ENCODE measurements around the gene PRKN. TPM values are rescaled to one million over a fixed set of nuclear protein-coding genes. Genes with fewer than 3 reads are reported as not detected.

PRKN gene
- total and polyA plus RNA-seq, 2 donors (not counting 3 experiments of a cell fraction or from before 2014, with no cell fraction given): 0.06 TPM; not detected in 1

GRCh38 chr6:161636882-161637430 lies 1090.6 kb downstream of the PRKN start:
- POLR2A ChIA-PET: no interaction called here
- FAIRE-seq (no peak), DNase-seq (ENCODE audit: low read depth, low spot score) (no peak)
- no peaks in the 10 kb centered on the region for H4K20me1 ChIP-seq (replicated peaks; ENCODE audit: control insufficient read depth, extremely low read depth, insufficient read depth, low read length)
- H3K9me1 ChIP-seq (replicated peaks; ENCODE audit: control insufficient read depth, extremely low read depth, insufficient read depth, low read length): no peaks in the 10 kb centered on the region
- H3K9me3 ChIP-seq (replicated peaks; ENCODE audit: control insufficient read depth, insufficient read depth, low read length): no peaks in the 10 kb centered on the region
- no TSS peak for BruUV-seq (replicated peaks)
- H3K27ac ChIP-seq (ENCODE audit: insufficient read depth, low read depth, low read length): no peak overlapping the region
- H3K4me1 ChIP-seq (ENCODE audit: control insufficient read depth, extremely low read depth, insufficient read depth, low read length): no peaks in the 10 kb centered on the region
- no peak overlapping the region for H3K9ac ChIP-seq (replicated peaks; ENCODE audit: extremely low read depth, insufficient read depth, low read length)
- dilution Hi-C loops (cut with MboI; ENCODE audit: extremely low pct_ligation_motif_present, low sequenced_read_pairs) (no loop called here), intact Hi-C loops (cut with micrococcal nuclease) (no loop called here)
- H3K27me3 ChIP-seq (ENCODE audit: control insufficient read depth in 2 of 2, insufficient read depth in 2 of 2, low read length in 2 of 2): no peaks in the 10 kb centered on the region
- no peaks in the 10 kb centered on the region for H3K36me3 ChIP-seq (ENCODE audit: control insufficient read depth in 2 of 2, extremely low read depth in 1 of 2, insufficient read depth in 2 of 2, low read length in 2 of 2)
- no peak overlapping the region for H2AFZ ChIP-seq (ENCODE audit: low read depth, low read length)
- no peak overlapping the region for H3K4me3 ChIP-seq (replicated peaks in 1 of 3; ENCODE audit: insufficient read depth in 1 of 3, low read depth in 1 of 3, low read length in 3 of 3)
- H3K79me2 ChIP-seq (ENCODE audit: control insufficient read depth, insufficient read depth, low read length): no peaks in the 10 kb centered on the region
- TF ChIP-seq POLR2AphosphoS5 (IDR thresholded peaks at IDR 0.05; ENCODE audit: insufficient read depth, low read depth, low read length) (no peak), POLR2A (IDR thresholded peaks at IDR 0.05; ENCODE audit: low read depth, low read length) (no peak), MAX (IDR thresholded peaks at IDR 0.05; ENCODE audit: insufficient read depth, insufficient read length) (no peak), MYC (IDR thresholded peaks at IDR 0.05; ENCODE audit: low read depth, low read length) (no peak), CTCF (IDR thresholded peaks at IDR 0.05; ENCODE audit: extremely low read depth in 1 of 2, insufficient read depth in 1 of 2, low read depth in 1 of 2, low read length in 2 of 2) (no peak), GATA2 (IDR thresholded peaks at IDR 0.05; ENCODE audit: insufficient read depth, insufficient read length, low read depth, low read length) (no peak), FOS (IDR thresholded peaks at IDR 0.05; ENCODE audit: borderline replicate concordance, insufficient read depth, low read length) (no peak), EZH2 (IDR thresholded peaks at IDR 0.05; ENCODE audit: borderline replicate concordance, low read depth, low read length, severe bottlenecking) (no peak), JUN (IDR thresholded peaks at IDR 0.05; ENCODE audit: borderline replicate concordance, insufficient read depth, insufficient read length, low read depth) (no peak)
- H3K4me2 ChIP-seq (ENCODE audit: insufficient read depth, low read length): no peak overlapping the region
- CTCF ChIA-PET: no interaction called here

Measured in endothelial cell of umbilical vein (primary cell).